Measurements from ENCODE around the gene ACKR2. TPM values are rescaled to one million over a fixed set of nuclear protein-coding genes. Genes with fewer than 3 reads are reported as not detected.

ACKR2 gene
- total RNA-seq, 1 experiment from 2014 or later = not detected

DNA sequence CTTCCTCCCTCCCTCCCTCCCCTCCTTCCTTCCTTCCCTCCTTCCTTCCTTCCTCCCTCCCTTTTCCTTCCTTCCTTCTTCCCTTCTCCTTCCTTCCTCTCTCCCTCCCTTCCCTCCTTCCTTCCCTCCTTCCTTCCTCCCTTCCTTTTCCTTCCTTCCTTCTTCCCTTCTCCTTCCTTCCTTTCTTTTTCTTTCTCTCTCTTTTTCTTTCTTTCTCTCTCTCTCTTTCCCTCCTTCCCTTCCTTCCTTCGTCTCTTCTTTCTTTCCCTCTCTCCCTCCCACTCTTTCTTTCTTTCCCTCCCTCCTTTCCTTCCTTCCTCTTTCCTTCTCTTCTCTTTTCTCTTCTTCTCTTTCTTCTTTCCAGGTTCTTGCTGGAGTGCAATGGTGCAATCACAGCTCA, 94.8 kb downstream of the ACKR2 start:
- no peak overlapping the region for H3K23ac ChIP-seq (ENCODE audit: insufficient read length, low read depth, low read length)
- Mint-ChIP-seq H3K9me3 (peaks cover 7 to 12% of the 10 kb centered on the region in 2 experiments; a peak in 4 of 5 replicates), H3K27ac (no peak overlapping the region), H3K36me3 (ENCODE audit: insufficient read depth in 1 of 3, low read depth in 3 of 3) (peaks cover 2 to 10% (median 3%) of the 10 kb centered on the region in 3 experiments; a peak in 5 of 7 replicates), H3K27me3 (ENCODE audit: low read depth) (peaks cover 10% of the 10 kb centered on the region; the same call in 1 of the 2 replicates), H3K4me1 (peaks cover 15 to 17% of the 10 kb centered on the region in 2 experiments), H3K4me3 (no peak overlapping the region)
- no peak overlapping the region for H2BK20ac ChIP-seq (ENCODE audit: low read depth, low read length, poor library complexity, severe bottlenecking)
- no peak overlapping the region for H3K56ac ChIP-seq (ENCODE audit: insufficient read length, low read depth, low read length)
- H3K9ac ChIP-seq (ENCODE audit: extremely low read depth, insufficient read length, low read length) = no peak overlapping the region
- H3K4ac ChIP-seq (ENCODE audit: low read depth, low read length) = no peak overlapping the region
- H2AK5ac ChIP-seq (ENCODE audit: insufficient read length, low read length) = no peak overlapping the region
- H3K79me1 ChIP-seq (ENCODE audit: insufficient read depth, low read depth, low read length, poor library complexity, severe bottlenecking) = no peaks in the 10 kb centered on the region
- H2BK120ac ChIP-seq (ENCODE audit: low read depth, low read length, poor library complexity, severe bottlenecking) = no peak overlapping the region
- no peak overlapping the region for H2BK12ac ChIP-seq (ENCODE audit: insufficient read length, low read depth, low read length)
- TF ChIP-seq, protein P1, sequence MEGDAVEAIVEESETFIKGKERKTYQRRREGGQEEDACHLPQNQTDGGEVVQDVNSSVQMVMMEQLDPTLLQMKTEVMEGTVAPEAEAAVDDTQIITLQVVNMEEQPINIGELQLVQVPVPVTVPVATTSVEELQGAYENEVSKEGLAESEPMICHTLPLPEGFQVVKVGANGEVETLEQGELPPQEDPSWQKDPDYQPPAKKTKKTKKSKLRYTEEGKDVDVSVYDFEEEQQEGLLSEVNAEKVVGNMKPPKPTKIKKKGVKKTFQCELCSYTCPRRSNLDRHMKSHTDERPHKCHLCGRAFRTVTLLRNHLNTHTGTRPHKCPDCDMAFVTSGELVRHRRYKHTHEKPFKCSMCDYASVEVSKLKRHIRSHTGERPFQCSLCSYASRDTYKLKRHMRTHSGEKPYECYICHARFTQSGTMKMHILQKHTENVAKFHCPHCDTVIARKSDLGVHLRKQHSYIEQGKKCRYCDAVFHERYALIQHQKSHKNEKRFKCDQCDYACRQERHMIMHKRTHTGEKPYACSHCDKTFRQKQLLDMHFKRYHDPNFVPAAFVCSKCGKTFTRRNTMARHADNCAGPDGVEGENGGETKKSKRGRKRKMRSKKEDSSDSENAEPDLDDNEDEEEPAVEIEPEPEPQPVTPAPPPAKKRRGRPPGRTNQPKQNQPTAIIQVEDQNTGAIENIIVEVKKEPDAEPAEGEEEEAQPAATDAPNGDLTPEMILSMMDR (conservative IDR thresholded peaks at IDR 0.05) = no peak
- H4K5ac ChIP-seq (ENCODE audit: insufficient read length, low read depth, low read length) = no peak overlapping the region
- no peaks in the 10 kb centered on the region for H3K23me2 ChIP-seq (ENCODE audit: insufficient read length, low read depth, low read length, poor library complexity, severe bottlenecking)
- H3K27me3 ChIP-seq (ENCODE audit: insufficient read depth, low read length) = no peaks in the 10 kb centered on the region
- no peaks in the 10 kb centered on the region for H4K20me1 ChIP-seq (ENCODE audit: control insufficient read depth, insufficient read depth, insufficient read length)
- no peak overlapping the region for H3K18ac ChIP-seq (ENCODE audit: insufficient read length, low read depth, low read length)
- H2BK15ac ChIP-seq (ENCODE audit: low read depth, low read length) = no peak overlapping the region
- no peak overlapping the region for H4K91ac ChIP-seq (ENCODE audit: insufficient read length, low read depth, low read length)
- WGBS (ENCODE audit: extremely low coverage, insufficient read length, low lambda C conversion rate) = no CpG with 5 or more reads among the region's 1 CpG
- H3K79me2 ChIP-seq (ENCODE audit: insufficient read depth, low read length) = no peaks in the 10 kb centered on the region
- H3K9me3 ChIP-seq (ENCODE audit: control insufficient read depth, low read depth, low read length) = no peaks in the 10 kb centered on the region
- no peak overlapping the region for H2BK5ac ChIP-seq (ENCODE audit: insufficient read length, low read length)
- no peak overlapping the region for H3T11ph ChIP-seq (ENCODE audit: low read length)
- no peak overlapping the region for H3K4me2 ChIP-seq (ENCODE audit: insufficient read depth, insufficient read length, low read length)
- no peak overlapping the region for H3K27ac ChIP-seq (ENCODE audit: insufficient read length, low read depth, low read length)
- no peak overlapping the region for H3K14ac ChIP-seq (ENCODE audit: insufficient read depth, low read length)
- no peaks in the 10 kb centered on the region for H3K4me1 ChIP-seq (ENCODE audit: insufficient read depth, low read length)
- H4K8ac ChIP-seq (replicated peaks; ENCODE audit: insufficient read length, low read depth, low read length) = no peak overlapping the region
- DNase-seq = no peak
- H2AFZ ChIP-seq (ENCODE audit: low read length) = no peak overlapping the region
